22Rv1 (cell line): ENCODE data around the gene PRR22.

Experiments
- H3K27ac ChIP-seq: fragments of 450-650 bp; 2 replicates; pipeline ENCODE4 v1.5.1; 2017
- ZFX ChIP-seq: fragments of 450-650 bp; IDR thresholded peaks from 2 replicates; pipeline ENCODE4 v1.6.1; 2017; ENCODE audit warnings: antibody characterized with exemption, borderline replicate concordance
- TF ChIP-seq, protein P1 (sequence below): fragments of 450-650 bp; IDR thresholded peaks from 2 replicates; pipeline ENCODE4 v1.5.1; 2017; ENCODE audit warnings: mild to moderate bottlenecking

The PRR22 gene

DNA sequence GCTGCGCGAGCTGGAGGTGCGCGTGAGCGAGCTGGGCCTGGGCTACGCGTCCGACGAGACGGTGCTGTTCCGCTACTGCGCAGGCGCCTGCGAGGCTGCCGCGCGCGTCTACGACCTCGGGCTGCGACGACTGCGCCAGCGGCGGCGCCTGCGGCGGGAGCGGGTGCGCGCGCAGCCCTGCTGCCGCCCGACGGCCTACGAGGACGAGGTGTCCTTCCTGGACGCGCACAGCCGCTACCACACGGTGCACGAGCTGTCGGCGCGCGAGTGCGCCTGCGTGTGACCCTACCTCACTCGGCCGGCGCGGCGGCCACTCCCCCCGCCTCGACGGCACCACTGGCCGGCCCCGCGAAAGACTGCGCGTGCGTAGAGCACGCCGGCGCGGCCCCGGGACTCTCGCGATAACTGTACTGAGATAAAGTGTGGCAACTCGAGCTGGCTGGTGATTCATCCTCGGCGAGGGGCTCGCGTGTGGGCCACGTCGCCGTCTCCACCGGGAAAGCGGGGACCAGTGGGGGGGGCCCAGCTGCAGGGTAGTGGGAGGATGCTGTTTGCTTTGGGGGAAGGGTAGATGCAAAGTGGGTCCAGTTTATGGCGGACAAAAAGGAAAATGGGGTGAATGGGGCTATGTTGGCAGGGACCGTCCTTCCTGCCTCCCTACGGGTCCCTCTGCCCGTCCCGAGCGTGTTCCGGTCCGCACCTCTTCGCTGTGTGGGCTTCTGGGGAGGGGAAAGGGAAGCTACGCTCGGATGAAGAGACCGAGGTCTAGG is 43.5 kb upstream of the PRR22 start:
- H3K27ac ChIP-seq = peak overlapping the region; percentile 88
- no peak for TF ChIP-seq ZFX

DNA sequence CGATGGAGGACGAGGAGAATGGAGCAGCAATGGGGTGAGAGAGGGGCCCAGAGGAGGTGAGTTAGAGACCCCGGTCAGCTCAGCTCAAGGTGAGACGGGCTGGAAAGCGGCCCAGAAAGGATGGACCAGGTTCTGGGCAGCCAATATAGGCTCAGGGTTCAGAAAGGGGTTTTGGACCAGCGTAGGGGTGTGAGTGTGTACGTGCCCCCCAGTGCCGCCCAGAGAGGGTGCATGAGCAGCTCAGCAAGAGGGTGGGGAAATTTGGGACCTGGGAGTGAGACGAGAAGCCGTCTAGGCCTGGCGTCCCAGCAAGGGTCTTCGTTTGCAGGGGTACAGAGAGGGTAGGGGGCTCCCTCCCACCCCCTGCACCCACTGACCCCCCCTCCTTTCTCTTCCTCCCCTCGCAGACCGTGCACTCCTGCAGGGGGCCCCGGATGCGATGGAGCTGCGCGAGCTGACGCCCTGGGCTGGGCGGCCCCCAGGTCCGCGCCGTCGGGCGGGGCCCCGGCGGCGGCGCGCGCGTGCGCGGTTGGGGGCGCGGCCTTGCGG is 42.9 kb upstream of the PRR22 start:
- peak overlapping the region; percentile 88 for H3K27ac ChIP-seq
- no peak for TF ChIP-seq ZFX
- TF ChIP-seq, protein P1, sequence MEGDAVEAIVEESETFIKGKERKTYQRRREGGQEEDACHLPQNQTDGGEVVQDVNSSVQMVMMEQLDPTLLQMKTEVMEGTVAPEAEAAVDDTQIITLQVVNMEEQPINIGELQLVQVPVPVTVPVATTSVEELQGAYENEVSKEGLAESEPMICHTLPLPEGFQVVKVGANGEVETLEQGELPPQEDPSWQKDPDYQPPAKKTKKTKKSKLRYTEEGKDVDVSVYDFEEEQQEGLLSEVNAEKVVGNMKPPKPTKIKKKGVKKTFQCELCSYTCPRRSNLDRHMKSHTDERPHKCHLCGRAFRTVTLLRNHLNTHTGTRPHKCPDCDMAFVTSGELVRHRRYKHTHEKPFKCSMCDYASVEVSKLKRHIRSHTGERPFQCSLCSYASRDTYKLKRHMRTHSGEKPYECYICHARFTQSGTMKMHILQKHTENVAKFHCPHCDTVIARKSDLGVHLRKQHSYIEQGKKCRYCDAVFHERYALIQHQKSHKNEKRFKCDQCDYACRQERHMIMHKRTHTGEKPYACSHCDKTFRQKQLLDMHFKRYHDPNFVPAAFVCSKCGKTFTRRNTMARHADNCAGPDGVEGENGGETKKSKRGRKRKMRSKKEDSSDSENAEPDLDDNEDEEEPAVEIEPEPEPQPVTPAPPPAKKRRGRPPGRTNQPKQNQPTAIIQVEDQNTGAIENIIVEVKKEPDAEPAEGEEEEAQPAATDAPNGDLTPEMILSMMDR = no peak

DNA sequence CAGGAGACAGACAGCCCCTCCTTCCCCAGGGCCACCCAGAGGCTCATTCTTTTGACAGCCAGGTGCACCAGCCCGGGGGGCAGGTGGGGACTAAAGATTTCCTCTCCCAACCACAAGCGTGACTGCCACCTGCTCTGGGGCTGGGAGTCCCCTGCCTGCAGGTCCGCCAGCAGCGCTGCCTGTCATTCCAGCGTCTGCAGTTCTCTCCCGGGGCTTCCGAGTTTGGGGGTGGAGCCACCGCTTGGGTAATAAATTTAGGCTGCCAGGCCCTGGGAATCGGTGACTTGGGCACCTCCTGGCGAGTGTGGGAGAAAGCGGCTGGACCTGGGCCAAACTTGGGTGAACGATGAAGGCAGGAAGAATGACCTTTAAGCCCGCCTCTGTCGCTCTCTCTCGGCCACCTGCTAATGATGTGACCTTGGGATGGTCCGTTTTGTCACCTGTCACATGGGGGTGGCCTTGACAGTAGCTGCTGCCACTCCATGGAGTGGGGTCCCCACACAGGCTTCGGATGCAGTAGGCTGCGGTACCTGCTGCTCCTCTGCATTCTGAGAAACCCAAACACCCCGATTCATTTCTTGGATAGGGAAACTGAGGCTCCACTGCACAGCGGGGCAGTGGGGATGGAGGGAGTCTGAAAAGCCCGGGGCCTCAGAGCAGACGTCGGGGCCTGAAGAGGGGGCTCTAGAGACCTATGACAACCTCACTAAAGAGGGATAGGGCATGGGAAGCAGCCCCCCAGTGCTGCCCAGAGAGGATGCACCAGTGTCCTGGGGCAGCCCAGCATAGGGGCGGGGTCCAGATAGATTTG is 42.2 kb upstream of the PRR22 start:
- TF ChIP-seq ZFX = no peak
- TF ChIP-seq, protein P1 = no peak; the same call in 1 of the 2 replicates
- H3K27ac ChIP-seq = peak overlapping the region; percentile 88

DNA sequence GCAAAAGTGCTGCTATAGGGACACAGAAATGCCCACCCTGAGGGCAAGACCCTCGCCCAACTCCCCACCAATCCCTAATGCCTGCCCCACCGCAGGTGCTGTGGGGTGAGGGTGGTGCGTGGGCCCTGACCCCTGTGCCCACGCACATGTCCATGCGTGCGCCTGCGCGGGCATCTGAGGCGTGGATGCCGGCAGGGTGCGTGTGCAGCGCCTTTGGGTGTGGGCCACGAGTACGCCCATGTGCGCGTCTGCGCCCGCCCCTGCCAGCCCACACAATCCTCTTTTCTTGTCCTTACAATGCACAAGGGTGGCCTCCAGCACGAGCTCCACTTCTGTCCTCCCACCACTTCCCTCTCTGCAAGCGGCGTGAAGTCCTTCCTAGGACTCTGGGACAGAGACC is 40.6 kb upstream of the PRR22 start:
- H3K27ac ChIP-seq = no peak overlapping the region
- no peak for TF ChIP-seq ZFX
- TF ChIP-seq, protein P1 = no peak

DNA sequence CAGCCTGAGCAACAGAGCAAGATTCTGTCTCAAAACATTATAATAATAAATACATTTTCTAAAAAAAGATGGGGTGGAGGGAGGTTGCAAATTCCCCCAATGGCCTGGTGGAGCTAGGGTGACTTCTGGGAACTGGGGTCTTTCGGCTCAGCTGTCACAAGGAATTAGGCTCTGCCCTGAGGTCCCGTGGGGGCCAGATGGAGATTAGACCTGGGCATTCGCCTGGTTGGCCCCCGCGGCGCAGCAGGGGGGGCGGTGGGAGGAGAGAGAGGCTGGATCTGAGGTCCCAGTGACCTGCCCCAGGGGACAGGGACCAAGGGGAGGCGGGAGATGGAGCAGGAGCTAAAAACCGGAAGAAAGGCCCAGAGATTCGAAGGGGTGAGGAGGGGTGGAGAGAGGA is 40.2 kb upstream of the PRR22 start:
- H3K27ac ChIP-seq = no peak overlapping the region
- no peak for TF ChIP-seq ZFX
- TF ChIP-seq, protein P1 = no peak

DNA sequence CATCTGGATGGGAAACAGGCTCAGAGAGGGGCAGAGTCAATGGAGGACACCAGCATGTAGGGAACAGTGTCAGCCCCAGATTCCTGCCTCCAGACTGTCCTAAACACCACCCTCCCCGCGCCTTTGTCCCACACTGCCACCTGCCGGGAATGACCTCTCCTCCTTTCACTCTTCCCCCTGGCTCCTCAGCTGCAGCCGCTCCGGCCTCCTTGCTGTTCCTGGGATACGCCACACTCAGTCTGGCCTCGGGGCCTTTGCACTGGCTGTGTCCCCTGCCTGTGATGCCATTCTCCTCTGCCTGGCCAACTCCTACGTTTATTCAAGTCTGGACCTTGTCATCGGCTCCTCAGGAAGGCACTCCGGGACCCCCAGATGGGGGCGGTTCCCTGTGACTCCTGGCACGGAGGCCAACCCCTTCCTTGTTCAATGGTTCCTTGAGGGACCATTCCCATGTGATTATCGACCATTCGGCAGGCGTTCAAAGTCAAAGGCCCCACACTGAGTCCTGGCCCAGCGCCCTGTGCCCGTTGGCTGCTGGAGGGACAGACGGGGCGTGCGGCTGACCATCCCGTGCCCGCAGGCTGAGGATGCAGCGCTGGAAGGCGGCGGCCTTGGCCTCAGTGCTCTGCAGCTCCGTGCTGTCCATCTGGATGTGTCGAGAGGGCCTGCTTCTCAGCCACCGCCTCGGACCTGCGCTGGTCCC is 39.2 kb upstream of the PRR22 start:
- no peak overlapping the region for H3K27ac ChIP-seq
- no peak for TF ChIP-seq ZFX
- TF ChIP-seq, protein P1 = peak; percentile 79

DNA sequence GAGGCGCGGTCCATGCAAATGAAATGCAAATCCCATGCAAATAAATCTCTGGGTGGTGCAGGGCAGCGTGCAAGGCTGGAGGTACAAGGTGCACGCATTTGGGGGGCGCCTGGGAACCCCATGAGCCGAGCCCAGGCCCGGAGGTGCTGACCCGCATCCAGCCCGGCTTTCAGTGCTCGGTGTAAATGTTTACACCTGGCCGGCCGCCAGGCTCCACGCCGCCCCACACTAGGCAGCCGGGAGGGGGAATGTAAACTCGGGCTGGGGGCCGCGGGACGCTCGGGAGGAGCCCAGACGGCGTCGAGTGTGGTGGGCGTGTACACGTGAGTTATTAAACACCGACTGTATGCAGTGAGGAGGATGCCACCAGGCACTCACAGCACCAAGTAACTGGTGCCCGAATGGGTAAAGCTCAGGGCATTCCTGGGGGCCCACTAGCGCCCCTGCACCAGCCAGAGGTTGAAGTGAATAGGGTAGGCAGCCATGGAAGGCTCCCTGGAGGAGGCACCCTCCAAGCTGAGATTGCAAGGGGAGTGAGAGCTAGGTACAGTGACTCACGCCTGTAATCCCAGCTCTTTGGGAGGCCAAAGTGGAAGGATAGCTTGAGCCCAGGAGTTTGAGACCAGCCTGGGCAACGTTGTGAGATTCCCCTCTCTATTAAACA is 37.8 kb upstream of the PRR22 start:
- no peak for TF ChIP-seq ZFX
- TF ChIP-seq, protein P1 = no peak
- H3K27ac ChIP-seq = no peak overlapping the region
